ENCODE measurements around the gene BSG.

- TF ChIP-seq EP300 (IDR thresholded peaks at IDR 0.05) (no peak), CEBPB (IDR thresholded peaks at IDR 0.05) (no peak), CTCF (IDR thresholded peaks at IDR 0.05) (no peak), RCOR1 (IDR thresholded peaks at IDR 0.05; ENCODE audit: low read depth, low read length) (no peak), ELK1 (IDR thresholded peaks at IDR 0.05; ENCODE audit: low read depth, low read length) (no peak), RFX5 (IDR thresholded peaks at IDR 0.05) (no peak), POLR2A (IDR thresholded peaks at IDR 0.05; ENCODE audit: low read length) (no peak), NPAS2 (CRISPR knock-in tag; IDR thresholded peaks at IDR 0.05; ENCODE audit: borderline replicate concordance) (no peak), HMGXB4 (CRISPR knock-in tag; IDR thresholded peaks at IDR 0.05; ENCODE audit: borderline replicate concordance) (no peak), PBX3 (IDR thresholded peaks at IDR 0.05) (no peak)
Observed at GRCh38 chr19:588741-589692, 16.6 kb downstream of the BSG start.

Data from A549 (cell line).